ENCODE measurements around the gene GJA4.

Gene GJA4

DNA sequence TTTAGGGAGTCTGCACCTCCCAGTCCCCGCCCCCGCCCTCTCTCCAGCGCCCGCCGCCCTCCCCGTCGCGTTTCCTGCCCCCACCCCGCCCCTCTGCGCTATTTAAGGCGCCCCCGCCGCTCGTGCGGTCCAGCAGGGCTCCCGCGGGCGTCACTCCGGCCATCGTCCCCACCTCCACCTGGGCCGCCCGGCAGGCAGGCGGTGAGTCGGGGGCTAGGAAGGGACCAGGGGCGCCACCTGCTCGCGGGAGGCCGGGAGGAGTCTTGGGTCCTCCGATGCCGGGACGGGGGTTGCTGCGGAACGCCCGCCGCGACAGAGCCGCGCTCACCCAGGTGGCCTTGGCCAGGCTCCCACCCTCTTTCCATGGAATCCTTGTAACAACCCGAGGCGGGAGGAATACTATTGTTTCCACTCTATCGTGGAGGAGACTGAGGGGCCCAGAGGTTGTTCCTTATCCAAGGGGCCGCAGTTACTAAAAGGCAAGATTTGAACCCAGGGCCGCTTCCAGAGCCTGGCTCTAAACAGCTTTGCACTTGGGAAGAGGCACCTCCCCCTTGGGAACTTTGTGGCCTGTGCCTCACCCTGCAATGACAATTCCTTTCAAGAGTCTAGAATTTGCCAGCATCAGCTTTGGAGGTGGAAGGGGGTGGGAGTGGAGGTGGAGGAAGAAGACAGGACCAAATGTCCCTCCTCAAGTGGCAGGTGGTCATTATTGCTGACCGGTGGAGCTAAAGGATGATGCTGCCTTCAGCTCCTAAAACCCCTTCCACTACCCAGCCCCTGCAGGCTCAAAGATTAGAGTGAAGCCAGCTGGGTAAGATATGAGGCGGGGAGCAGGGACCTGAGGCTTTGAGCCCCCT, at the start of gene GJA4:
Gene GJA4 (plus strand): TSS at position 132 of the 860 bp plus-strand sequence. CDS start 1,215 bp downstream, outside the sequence.
- no peak for DNase-seq

DNA sequence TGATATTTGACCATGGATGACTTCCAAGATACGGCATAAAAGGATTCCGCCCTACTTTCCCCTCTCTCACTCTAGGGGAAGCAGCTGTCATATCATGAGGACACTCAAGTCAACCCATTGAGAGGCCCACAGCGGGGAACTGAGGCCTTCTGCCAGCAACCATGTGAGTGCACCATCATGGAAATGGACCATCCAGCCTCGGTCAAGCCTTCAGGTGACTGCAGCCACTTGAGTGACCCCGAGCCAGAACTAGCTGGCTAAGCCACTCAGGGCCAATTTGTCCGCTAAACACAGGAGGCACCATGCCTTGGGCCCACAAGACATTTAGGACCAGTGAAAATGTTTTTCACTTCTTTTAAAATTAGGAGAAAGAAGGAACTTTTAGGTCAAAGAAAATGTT, 49.0 kb upstream of the GJA4 start:
- DNase-seq = no peak

DNA sequence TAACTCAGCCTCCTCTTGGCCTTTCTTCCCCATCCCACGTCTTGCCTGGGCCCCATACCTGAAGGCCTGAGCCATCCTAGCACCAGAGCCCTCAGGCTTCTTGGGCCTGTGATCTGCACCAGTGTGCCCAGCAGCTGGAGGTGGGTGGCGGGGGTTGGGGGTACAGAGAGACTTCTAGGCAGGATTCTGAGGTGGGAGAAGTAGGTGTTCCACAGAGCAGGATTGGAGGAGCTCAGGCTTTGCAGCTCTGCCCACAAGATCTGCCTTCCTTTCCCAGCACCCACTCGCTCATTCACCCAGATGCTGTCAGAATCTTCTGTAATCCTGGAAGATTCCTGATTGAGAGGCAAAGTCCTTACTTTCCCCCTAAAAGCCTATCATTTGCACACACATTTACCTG, 47.9 kb upstream of the GJA4 start:
- no peak for DNase-seq

DNA sequence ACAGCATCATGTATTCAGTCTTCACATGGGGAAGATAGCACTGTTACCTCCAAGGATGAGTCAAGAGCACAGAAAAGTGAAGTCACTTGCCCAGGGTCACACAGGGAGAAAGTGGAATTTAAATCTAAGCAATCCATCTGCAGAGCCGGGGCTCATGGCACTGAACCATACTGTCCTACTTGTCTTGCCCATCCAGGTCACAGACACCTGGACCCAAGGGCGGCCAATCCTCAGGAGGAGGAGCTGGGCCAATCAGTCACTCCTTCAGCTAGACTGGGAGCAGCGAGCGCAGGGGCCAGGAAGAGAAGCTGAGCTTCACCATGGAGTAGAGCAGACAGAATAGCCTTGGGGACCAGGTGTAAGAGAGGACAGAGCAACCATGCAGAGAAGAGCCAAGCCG, 47.1 kb upstream of the GJA4 start:
- DNase-seq = no peak

DNA sequence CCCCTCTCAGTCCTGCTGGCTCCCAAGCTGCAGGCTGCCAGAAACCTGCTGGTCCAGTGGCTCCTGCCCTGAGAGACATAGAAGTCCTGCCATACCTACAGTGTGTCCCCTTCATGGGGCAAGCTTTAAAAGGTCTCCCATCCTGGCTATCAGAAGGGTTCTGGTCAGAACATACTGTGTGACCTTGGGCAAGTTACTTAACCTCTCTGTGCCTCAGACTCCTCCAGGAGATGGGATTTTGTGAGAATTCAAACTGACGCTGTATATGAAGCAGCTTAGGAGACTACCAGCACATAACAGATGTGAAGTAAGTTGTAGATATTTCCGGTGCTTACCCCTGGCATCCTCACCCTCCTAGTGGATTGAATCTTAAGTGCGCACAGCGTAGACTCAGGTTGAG, 46.7 kb upstream of the GJA4 start:
- no peak for DNase-seq

DNA sequence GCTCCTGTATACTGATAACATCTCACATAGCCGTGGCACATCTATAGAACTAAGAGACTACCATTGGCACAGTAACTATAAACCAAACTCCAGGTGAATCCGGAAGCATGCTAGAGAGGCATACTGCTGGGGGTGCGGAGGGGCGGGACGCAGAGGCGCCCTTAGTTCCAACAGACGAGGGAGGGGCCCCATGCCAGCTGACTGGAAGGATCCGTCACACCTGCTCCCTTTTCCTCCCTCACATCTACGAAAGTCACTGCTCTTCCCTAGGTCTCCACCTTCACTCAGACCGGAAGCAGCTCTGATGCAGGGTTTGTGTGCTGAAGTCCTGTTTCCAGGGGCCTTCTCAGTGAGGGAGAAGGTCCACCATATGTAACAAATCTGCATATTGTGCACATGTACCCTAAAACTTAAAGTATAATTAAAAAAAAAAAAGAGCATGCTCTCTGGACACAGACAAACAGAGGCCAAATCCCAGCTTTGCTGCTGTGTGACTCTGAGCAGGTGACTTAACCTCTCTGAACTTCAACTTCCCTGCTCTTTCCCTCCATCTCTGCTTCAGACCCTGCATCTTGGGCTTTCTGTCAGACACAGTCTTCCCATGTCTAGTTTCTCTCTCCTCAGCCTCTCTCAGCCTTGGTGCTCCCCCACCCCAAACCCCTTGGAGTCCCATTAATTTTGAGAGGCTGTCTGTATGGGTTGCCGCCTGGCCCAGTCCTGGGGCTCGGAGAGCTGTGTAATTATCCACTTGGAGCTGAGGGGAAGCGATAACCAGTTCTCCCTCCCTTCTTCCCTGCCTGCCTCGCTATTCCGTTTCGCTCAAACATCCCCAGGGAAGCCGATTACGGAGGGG, 45.8 kb upstream of the GJA4 start:
- no peak for DNase-seq

DNA sequence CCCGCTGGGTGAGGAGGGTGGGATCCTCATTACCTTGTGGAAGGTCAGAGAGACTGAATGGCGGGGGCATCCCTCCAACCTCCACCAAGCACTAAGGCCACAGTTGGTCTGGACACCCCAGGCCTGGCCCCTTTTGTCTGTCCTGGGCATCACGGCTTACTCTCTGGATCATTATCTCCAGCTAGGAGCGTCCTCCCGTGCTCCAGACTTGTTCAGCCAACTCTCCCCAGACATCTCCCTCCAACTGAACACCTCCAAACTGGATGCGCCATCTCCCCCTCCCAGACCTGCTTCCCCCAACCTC, 45.2 kb upstream of the GJA4 start:
- no peak for DNase-seq

DNA sequence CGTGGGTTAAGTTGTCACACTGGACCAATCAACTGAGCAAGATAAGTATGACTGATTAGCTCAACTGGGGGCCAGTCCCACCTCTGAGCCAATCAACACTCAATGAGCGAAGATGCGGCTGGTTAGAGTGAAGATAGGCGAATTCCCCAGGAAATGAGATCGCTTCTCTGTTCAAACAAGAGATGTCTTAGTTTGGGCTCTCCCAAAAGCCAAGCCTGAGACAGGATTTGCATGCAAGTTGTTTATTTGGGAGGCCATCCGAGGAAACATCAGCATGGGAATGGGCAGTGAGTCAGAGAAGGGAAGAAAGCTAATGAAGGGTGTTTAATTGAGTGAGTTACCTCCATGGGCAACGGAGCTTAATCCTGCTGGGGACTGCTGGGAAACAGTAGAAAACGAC, 42.8 kb upstream of the GJA4 start:
- DNase-seq = no peak

DNA sequence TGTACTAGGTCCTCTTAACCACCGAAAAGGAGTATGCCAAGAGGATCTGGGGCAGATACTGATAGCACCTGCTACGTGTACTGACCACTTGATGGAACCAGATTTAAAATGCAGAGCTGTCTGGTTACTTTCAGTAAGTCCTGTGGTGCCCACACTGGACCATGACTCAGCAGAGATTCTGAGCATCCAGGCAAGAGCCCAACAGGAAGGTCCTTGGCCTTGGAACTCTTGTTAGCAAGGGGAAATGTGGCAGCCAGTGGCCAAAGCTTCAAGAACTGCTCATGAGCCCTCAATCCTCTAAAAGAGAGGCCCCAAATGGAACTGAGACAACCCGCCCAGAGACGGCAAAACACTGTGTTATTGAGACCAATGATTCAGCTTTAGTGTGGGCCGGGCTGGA, 42.2 kb upstream of the GJA4 start:
- no peak for DNase-seq

DNA sequence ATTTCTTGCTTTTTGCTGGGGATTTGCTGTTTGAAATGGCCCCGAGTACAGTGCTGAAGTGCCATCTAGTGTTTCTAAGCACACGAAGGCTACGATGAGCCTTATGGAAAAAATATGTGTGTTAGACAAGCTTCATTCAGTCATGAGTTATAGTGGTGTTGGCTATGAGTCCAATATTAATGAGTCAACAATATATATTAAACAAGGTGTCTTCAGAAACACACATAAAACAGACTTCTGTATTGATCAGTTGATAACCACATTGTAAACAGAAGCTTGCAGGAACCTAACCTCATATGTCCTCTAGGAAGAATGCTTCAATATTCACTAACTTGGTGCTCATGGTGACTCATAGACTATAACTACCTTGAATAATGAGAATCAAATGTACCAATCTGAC, 39.6 kb upstream of the GJA4 start:
- no peak for DNase-seq

DNA sequence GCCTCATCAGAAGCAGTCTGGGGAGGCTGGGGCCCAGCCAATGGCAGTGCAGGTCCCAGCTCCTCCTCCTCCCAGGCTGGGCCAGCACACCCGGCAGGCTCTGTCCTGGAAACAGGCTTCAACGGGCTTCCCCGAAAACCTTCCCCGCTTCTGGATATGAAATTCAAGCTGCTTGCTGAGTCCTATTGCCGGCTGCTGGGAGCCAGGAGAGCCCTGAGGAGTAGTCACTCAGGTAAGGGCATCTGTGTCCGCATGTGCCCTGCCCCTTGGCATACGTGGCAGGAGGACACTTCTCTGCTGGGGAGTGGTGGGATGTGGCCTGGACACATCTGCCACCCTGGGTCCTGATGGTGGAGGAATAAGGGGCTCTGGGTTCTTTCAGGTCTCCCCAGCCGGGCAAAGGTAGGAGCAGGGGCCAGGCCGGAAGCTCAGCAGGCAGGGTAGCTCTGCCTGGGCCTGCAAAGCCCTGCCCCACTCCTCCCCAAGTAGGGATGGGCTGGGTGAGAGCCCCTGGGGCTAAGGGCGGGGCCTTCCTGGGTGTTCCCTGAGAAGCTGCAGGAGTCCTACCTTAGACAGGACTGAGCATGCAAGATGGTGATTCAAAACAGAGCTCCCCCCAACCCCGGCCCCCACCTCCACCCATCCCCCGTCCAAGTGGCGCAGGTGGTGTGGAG, 37.7 kb upstream of the GJA4 start, which contains the start of gene GJB5:
Gene GJB5 (plus strand): TSS at position 84 of the 674 bp plus-strand sequence. CDS start 2,284 bp downstream, outside the sequence.
- no peak for DNase-seq

DNA sequence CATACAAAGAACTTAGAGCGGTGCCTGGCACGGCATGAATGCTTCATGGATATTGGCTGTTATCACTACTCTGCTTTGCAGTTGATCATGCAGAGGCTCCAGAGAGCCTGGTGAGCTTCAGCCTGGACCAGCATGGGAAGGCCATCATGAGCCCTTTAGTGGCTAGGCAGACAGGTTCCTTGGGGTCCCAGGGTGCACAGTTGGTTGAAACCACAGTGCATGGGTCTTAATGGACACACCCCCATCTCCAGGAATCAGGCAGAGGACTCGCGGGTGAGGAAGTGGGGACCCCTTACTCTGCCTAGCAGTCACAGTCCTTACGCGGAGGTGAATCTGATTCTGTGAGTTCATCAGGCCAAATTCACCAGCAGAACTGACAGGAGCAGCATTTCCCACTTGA, 36.8 kb upstream of the GJA4 start:
- DNase-seq = no peak

DNA sequence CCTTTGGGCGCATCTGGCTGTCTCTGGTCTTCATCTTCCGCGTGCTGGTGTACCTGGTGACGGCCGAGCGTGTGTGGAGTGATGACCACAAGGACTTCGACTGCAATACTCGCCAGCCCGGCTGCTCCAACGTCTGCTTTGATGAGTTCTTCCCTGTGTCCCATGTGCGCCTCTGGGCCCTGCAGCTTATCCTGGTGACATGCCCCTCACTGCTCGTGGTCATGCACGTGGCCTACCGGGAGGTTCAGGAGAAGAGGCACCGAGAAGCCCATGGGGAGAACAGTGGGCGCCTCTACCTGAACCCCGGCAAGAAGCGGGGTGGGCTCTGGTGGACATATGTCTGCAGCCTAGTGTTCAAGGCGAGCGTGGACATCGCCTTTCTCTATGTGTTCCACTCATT, 35.4 kb upstream of the GJA4 start:
- no peak for DNase-seq

DNA sequence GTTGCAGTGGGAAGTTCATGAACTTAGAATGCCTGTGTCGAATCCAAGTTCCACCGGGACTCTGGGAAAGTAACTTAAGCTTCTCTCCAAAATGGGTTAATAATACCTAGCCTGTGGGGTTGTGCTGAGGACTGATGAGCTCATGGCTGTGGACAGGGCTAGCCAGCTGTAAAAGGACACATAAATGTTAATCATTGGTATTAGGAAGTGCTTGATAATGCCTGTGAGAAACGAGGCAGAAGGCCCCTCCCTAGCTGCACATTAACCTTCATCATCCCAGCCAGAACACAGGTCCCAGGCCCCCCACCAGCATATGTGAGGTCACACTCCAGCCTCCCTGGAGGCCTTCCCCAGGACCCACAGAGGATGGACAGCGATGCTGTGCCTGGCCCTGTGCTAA, 34.0 kb upstream of the GJA4 start:
- DNase-seq = no peak

DNA sequence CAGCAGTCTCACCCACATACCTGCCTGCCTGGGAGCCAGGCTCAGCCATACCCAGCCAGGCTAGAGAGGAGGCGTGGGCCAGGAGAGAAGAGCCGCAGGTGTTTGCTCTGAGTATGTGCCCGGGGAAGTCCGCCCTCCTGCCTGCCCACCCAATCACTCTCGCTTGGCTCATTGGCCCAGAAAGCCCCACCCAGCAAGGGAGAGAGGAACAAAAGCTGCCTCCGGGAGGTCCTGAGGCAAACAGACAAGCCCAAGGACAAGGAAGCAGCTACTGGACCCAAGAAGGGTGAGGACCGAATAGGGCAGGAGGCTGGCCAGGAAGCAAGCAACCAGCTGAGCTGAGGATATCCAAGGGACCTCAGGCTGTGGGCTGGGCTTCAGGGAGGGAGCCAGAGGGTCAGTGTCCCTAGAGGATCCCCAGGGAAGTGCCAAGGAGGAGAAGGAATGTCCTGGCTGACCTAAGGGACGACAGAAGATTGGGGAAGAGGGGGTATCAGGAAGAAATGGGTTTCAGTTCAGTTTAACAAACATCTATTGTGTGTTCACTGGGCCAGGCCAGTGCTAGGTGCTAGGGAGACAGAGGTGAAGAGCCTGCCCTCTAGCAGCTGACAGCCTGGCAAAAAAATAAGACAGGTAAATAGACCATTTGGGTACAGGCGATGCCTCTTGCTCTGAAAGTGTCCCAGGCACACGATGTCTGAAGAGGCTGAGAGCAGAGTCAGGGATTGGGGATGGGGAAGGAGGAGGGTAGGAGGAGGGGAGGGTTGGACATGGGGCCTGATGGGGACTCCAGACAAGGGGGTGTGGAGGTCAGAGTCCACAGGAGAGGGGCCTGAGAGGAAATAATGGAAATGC, 33.1 kb upstream of the GJA4 start, which contains the start of gene GJB4:
Gene GJB4 (plus strand): TSS at position 238 of the 855 bp plus-strand sequence. CDS start 1,515 bp downstream, outside the sequence.
- no peak for DNase-seq

DNA sequence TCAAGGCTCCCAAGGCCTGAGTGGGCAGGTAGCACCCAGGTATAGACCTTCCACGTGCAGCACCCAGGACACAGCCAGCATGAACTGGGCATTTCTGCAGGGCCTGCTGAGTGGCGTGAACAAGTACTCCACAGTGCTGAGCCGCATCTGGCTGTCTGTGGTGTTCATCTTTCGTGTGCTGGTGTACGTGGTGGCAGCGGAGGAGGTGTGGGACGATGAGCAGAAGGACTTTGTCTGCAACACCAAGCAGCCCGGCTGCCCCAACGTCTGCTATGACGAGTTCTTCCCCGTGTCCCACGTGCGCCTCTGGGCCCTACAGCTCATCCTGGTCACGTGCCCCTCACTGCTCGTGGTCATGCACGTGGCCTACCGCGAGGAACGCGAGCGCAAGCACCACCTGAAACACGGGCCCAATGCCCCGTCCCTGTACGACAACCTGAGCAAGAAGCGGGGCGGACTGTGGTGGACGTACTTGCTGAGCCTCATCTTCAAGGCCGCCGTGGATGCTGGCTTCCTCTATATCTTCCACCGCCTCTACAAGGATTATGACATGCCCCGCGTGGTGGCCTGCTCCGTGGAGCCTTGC, 31.5 kb upstream of the GJA4 start:
- no peak for DNase-seq

DNA sequence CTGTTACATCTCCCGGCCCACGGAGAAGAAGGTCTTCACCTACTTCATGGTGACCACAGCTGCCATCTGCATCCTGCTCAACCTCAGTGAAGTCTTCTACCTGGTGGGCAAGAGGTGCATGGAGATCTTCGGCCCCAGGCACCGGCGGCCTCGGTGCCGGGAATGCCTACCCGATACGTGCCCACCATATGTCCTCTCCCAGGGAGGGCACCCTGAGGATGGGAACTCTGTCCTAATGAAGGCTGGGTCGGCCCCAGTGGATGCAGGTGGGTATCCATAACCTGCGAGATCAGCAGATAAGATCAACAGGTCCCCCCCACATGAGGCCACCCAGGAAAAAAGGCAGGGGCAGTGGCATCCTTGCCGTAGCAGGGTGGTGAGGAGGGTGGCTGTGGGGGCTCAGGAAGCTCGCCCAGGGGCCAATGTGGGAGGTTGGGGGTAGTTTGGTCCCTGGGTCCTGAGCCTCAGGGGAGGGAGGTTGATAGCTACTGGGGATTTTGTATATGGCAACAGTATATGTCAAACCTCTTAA, 31.0 kb upstream of the GJA4 start:
- no peak for DNase-seq

DNA sequence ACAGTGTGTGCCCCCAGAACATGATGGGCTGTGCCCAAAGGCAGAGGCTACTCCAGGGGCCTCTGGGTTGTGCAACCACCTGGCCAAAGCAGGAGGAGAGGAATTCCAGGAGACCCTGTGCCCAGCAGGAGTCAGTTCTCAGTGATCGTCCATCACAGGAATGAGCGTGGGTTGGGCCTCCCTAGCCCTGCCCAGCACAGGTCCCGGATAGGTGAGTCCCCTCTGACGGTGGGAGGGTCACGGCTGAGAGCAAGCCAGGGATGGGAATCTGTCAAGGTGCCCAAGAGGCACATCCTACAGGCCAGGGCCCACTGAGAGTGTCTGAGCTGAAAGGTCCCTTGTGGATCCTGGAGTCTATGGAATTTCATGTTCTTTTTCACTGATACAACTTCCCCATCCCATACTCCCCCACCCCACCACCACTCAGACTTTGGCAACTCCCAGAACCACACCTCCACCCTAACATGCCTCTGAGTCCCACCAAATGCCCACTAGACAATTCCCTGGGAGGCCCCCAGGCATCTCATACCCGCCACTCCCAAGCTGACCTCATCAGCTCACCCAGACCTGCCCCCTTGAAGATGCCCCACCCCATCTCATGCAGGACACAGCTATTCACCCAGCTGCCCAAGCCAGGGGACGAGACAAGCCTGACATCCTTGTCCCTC, 30.2 kb upstream of the GJA4 start:
- no peak for DNase-seq

DNA sequence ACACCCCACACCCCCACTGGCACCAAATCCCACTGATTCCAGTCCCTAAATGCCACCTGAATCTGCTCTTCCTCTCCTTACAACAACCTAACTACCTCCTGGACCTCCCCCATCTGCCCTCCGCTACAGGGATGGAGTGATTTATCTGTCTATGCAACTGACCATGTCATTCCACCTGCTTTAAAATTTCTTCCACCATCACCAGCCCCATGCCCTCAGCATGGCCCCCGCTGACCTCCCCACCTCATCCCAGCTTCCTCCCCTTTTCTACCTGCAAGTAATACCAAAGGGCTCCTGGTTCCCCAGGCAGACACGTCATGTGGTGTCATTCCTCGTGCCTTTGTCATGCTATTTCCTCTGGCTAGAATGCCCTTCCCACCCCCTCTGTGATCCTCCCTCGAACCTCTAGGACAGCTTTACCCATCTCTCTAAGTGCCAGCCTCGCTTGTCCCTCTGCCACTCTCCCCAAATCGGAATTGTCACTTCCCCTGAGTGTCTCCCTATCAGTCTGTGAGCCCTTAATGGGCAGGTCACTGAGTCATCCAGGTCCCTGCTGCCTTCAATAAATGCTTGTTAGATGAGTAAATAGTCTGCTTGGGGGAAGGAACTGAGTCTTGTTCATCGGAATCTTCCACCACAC, 29.5 kb upstream of the GJA4 start:
- DNase-seq = no peak

DNA sequence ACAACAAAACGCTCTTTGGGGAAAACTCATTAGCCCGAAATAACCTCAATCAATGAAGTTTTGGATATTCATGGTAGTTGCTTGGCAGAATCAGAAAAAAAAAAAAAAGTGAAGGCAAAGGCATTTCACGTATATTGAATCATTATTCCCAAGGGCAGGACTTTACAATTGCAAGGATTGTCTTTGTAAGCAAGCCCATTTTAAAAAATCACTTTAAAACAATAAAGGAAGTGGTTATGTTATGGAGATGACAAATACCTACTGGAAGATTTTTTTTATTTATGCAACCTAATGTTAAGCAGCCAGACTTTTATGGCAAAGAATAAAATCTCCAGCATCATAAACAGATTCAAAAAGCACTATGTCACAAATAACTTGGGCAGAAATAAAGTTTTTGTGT, 23.9 kb upstream of the GJA4 start:
- DNase-seq = no peak

All from femur (tissue), 1 donor.